ENCODE data around the gene PRR14L.
"Not testable (repeated sequence)": the region's sequence is repeated elsewhere in the genome, so short reads cannot be mapped to it uniquely, and the experiment has no call there.

DNA sequence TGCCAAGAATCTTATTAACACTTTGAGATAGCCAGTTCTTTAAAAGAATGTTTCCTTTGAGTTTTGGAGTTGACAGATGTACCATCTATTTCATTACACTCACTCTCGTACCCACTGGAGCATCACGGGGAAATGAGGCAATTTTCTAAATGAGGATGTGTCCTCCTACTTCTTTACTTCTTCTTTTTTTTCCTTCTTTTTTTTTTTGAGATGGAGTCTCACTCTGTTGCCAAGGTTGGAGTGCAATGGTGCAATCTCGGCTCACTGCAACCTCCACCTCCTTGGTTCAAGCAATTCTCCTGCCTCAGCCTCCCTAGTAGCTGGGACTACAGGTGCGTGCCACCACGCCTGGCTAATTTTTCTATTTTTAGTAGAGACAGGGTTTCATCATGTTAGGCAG lies 75.7 kb downstream of the PRR14L start:
- TF ChIP-seq TP53 (CRISPR knock-in tag; conservative IDR thresholded peaks at IDR 0.05); ATF3 (CRISPR knock-in tag; IDR thresholded peaks at IDR 0.05); MAZ (IDR thresholded peaks at IDR 0.05; ENCODE audit: borderline replicate concordance, low read depth, low read length); MAZ (CRISPR knock-in tag; IDR thresholded peaks at IDR 0.05; ENCODE audit: low read depth); POLR2AphosphoS5 (IDR thresholded peaks at IDR 0.05; ENCODE audit: low read depth, low read length); HMG20A (CRISPR knock-in tag; IDR thresholded peaks at IDR 0.05; ENCODE audit: borderline replicate concordance); KDM1A (CRISPR knock-in tag; IDR thresholded peaks at IDR 0.05); TAF1 (CRISPR knock-in tag; IDR thresholded peaks at IDR 0.05); SMAD1 (CRISPR knock-in tag; IDR thresholded peaks at IDR 0.05; ENCODE audit: borderline replicate concordance, low read depth); MYC (CRISPR knock-in tag; IDR thresholded peaks at IDR 0.05; ENCODE audit: borderline replicate concordance); HDAC2 (CRISPR knock-in tag; IDR thresholded peaks at IDR 0.05); EZH2 (conservative IDR thresholded peaks at IDR 0.05; ENCODE audit: low read depth, low read length): not testable (repeated sequence)
- TF ChIP-seq, protein P1, sequence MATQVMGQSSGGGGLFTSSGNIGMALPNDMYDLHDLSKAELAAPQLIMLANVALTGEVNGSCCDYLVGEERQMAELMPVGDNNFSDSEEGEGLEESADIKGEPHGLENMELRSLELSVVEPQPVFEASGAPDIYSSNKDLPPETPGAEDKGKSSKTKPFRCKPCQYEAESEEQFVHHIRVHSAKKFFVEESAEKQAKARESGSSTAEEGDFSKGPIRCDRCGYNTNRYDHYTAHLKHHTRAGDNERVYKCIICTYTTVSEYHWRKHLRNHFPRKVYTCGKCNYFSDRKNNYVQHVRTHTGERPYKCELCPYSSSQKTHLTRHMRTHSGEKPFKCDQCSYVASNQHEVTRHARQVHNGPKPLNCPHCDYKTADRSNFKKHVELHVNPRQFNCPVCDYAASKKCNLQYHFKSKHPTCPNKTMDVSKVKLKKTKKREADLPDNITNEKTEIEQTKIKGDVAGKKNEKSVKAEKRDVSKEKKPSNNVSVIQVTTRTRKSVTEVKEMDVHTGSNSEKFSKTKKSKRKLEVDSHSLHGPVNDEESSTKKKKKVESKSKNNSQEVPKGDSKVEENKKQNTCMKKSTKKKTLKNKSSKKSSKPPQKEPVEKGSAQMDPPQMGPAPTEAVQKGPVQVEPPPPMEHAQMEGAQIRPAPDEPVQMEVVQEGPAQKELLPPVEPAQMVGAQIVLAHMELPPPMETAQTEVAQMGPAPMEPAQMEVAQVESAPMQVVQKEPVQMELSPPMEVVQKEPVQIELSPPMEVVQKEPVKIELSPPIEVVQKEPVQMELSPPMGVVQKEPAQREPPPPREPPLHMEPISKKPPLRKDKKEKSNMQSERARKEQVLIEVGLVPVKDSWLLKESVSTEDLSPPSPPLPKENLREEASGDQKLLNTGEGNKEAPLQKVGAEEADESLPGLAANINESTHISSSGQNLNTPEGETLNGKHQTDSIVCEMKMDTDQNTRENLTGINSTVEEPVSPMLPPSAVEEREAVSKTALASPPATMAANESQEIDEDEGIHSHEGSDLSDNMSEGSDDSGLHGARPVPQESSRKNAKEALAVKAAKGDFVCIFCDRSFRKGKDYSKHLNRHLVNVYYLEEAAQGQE (IDR thresholded peaks at IDR 0.05; ENCODE audit: borderline replicate concordance in 1 of 2, low read depth in 1 of 2, low read length in 2 of 2), result not testable (repeated sequence)
- TF ChIP-seq, protein P2, sequence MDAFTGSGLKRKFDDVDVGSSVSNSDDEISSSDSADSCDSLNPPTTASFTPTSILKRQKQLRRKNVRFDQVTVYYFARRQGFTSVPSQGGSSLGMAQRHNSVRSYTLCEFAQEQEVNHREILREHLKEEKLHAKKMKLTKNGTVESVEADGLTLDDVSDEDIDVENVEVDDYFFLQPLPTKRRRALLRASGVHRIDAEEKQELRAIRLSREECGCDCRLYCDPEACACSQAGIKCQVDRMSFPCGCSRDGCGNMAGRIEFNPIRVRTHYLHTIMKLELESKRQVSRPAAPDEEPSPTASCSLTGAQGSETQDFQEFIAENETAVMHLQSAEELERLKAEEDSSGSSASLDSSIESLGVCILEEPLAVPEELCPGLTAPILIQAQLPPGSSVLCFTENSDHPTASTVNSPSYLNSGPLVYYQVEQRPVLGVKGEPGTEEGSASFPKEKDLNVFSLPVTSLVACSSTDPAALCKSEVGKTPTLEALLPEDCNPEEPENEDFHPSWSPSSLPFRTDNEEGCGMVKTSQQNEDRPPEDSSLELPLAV (CRISPR knock-in tag; conservative IDR thresholded peaks at IDR 0.05; ENCODE audit: low read depth), result not testable (repeated sequence)
- TF ChIP-seq, protein P3, sequence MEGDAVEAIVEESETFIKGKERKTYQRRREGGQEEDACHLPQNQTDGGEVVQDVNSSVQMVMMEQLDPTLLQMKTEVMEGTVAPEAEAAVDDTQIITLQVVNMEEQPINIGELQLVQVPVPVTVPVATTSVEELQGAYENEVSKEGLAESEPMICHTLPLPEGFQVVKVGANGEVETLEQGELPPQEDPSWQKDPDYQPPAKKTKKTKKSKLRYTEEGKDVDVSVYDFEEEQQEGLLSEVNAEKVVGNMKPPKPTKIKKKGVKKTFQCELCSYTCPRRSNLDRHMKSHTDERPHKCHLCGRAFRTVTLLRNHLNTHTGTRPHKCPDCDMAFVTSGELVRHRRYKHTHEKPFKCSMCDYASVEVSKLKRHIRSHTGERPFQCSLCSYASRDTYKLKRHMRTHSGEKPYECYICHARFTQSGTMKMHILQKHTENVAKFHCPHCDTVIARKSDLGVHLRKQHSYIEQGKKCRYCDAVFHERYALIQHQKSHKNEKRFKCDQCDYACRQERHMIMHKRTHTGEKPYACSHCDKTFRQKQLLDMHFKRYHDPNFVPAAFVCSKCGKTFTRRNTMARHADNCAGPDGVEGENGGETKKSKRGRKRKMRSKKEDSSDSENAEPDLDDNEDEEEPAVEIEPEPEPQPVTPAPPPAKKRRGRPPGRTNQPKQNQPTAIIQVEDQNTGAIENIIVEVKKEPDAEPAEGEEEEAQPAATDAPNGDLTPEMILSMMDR (CRISPR knock-in tag; IDR thresholded peaks at IDR 0.05), result not testable (repeated sequence)

All from HepG2 (cell line).